ENCODE measurements around the gene FKBP8.

- no peak for TF ChIP-seq CTCF (IDR thresholded peaks at IDR 0.05)
- TF ChIP-seq POLR2A (IDR thresholded peaks at IDR 0.05), result no peak
Observed at GRCh38 chr19:18507021-18507726, 36.2 kb downstream of the FKBP8 start.

Data from lower leg skin (tissue), 3 donors.